ENCODE data around the gene TMEM63C. TPM values are rescaled to one million over a fixed set of nuclear protein-coding genes. Genes with fewer than 3 reads are reported as not detected.

The TMEM63C gene
- total RNA-seq, 4 donors from 2014 or later: 0.08 to 0.13 (median 0.10) TPM; not detected in 1

DNA sequence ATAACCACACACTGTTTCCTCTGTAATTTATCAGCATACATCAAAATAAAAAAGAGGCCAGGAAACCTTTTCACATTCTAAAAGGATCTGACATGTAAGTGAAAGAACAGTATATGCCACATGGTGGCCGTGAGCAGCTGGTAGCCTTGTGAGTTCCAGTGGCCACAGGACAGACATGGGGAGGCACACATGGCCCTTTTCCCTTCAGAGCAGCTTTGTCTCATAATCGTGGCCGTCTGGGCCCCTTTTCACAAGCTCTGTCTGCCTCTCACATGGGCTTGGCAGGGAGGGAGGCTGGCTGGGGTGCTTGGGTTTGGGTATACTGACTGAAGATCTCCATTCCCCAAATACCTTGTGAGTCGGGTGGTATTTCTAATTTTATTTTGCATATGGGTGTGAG is 38.5 kb upstream of the TMEM63C start:
- H3K27ac ChIP-seq: no peak overlapping the region
- no peaks in the 10 kb centered on the region for H3K9me3 ChIP-seq
- no peak for TF ChIP-seq POLR2A (IDR thresholded peaks at IDR 0.05)
- no peak for TF ChIP-seq EP300 (IDR thresholded peaks at IDR 0.05)
- TF ChIP-seq, protein P1, sequence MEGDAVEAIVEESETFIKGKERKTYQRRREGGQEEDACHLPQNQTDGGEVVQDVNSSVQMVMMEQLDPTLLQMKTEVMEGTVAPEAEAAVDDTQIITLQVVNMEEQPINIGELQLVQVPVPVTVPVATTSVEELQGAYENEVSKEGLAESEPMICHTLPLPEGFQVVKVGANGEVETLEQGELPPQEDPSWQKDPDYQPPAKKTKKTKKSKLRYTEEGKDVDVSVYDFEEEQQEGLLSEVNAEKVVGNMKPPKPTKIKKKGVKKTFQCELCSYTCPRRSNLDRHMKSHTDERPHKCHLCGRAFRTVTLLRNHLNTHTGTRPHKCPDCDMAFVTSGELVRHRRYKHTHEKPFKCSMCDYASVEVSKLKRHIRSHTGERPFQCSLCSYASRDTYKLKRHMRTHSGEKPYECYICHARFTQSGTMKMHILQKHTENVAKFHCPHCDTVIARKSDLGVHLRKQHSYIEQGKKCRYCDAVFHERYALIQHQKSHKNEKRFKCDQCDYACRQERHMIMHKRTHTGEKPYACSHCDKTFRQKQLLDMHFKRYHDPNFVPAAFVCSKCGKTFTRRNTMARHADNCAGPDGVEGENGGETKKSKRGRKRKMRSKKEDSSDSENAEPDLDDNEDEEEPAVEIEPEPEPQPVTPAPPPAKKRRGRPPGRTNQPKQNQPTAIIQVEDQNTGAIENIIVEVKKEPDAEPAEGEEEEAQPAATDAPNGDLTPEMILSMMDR (IDR thresholded peaks at IDR 0.05): no peak
- TF ChIP-seq POLR2AphosphoS5 (IDR thresholded peaks at IDR 0.05): no peak
- H3K4me3 ChIP-seq: no peak overlapping the region
- H3K36me3 ChIP-seq: no peaks in the 10 kb centered on the region
- peaks cover 100% of the 10 kb centered on the region for H3K27me3 ChIP-seq
- no peak for ATAC-seq
- WGBS, 2 donors (ENCODE audit: low coverage in 1 of 2): 0 to 6% methylated on average over 2 to 3 of the region's 4 CpGs
- H3K4me1 ChIP-seq: peaks cover 0 to 31% (median 14%) of the 10 kb centered on the region in 3 donors

DNA sequence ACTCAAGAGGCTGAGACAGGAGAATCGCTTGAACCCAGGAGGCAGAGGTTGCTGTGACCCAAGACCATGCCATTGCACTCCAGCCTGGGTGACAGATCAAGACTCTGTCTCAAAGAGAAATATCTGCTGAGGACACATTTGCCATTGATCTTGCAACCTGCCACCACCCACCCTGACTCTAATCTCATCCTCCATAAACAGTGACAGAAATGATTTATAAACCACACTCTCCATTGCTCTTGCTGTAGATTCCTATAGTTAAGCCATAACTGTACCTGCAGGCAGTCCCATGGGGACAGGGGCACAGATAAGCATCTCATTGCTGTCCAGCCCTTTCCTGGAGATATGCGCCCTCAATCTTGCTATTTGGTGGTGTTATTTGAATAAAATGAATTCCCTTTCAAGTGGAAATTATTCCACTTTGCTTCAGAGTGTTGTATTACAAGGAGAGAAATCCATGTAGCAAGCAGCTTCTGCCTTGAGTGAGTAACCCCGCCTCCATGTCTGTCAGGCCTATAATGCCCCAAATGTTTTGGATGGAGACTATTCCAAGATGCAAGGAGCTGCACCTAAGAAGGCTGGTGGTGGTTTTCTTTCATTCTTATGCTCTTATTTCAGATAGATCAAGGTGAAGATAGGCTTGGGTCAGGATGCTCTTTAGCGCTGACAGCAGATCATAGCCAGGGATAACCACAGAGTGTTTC is 37.0 kb upstream of the TMEM63C start:
- H3K27me3 ChIP-seq: peaks cover 88% of the 10 kb centered on the region
- no peaks in the 10 kb centered on the region for H3K36me3 ChIP-seq
- no peaks in the 10 kb centered on the region for H3K9me3 ChIP-seq
- TF ChIP-seq POLR2A (IDR thresholded peaks at IDR 0.05): no peak
- no peak for TF ChIP-seq POLR2AphosphoS5 (IDR thresholded peaks at IDR 0.05)
- TF ChIP-seq EP300 (IDR thresholded peaks at IDR 0.05): no peak
- TF ChIP-seq, protein P1 (IDR thresholded peaks at IDR 0.05): no peak
- 60 to 66% methylated on average over 3 of the region's 4 CpGs for WGBS, 2 donors (ENCODE audit: low coverage in 1 of 2)
- no peak overlapping the region for H3K27ac ChIP-seq
- no peak overlapping the region for H3K4me3 ChIP-seq
- H3K4me1 ChIP-seq: peaks cover 0 to 26% (median 14%) of the 10 kb centered on the region in 3 donors
- no peak for ATAC-seq

DNA sequence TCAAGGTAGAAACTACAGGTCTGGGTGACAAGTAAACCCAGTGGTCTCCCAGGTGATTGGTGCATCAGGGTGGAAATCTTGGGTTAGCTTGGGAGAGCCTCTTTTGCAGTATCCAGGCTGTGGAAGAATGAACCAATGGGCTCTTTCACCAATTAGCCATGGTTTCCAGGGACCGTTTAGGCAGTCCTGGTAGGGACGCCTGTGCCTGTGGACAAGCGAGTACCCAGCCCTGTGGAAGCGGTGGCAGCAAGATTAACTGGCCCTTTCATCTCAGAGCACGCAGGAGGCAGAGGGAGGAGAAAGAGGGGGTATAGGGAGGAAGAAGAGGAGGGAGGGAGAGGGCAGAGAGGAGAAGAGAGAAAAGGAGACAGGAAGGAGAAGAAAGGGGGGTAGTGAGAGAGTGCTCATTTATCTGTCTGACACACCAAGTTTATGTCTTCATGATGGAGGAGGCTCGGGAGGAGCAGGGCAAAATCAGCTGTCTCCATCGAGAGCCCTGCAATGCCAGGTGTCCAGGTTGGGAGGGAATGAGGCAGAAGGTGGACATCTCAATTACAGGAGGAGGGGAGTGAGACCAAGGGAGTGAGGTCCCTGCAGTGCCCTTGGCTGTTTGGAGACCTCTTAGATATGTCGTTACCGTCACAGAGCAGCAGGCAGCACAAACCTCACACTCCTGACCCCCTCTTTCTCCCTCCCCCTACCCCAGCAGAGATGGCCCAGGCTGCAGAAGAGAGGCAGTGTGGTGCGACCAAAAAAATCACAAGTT is 35.4 kb upstream of the TMEM63C start:
- Histone ChIP-seq H3K27ac (no peak overlapping the region), H3K9me3 (no peaks in the 10 kb centered on the region), H3K4me1 (peaks cover 0 to 10% (median 6%) of the 10 kb centered on the region in 3 donors), H3K36me3 (no peaks in the 10 kb centered on the region), H3K27me3 (peaks cover 72% of the 10 kb centered on the region), H3K4me3 (no peak overlapping the region)
- ATAC-seq: no peak
- TF ChIP-seq, protein P1 (IDR thresholded peaks at IDR 0.05): no peak
- TF ChIP-seq POLR2A (IDR thresholded peaks at IDR 0.05): no peak
- TF ChIP-seq POLR2AphosphoS5 (IDR thresholded peaks at IDR 0.05): no peak
- no peak for TF ChIP-seq EP300 (IDR thresholded peaks at IDR 0.05)
- 5 to 8% methylated on average over 8 to 9 of the region's 10 CpGs for WGBS, 2 donors (ENCODE audit: low coverage in 1 of 2)

DNA sequence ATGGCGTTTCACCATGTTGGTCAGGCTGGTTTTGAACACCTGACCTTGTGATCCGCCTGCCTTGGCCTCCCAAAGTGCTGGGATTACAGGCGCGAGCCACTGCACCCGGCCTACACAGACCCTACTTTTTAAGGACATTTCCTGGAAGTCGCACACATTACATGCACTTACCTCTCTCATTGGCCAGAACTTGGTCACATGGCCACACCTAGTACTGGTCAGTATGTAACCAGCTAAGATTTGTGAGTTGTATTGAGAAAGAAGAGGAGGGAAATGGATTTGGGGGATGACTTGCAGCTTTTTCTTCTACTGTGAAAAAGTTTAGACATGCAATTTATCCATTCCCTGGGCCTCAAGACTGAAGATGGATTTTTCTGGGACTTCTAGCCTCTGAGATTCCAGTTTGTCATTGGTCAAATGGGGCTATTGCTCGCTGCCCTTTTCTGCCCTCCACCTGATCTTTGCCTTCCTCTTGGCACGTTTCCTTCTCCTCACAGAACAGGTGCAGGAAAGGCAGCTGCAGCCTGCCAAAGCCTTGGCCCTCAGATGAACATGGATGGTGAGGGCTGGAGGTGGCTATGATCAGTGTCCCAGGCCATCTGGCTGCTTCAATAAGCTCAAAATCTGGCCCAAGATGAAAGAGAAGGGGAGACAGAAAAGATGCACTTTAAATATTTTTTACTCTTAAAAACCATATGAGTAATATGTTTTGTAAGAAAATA is 32.9 kb upstream of the TMEM63C start:
- H3K9me3 ChIP-seq: no peaks in the 10 kb centered on the region
- no peak overlapping the region for H3K4me3 ChIP-seq
- no peaks in the 10 kb centered on the region for H3K36me3 ChIP-seq
- H3K4me1 ChIP-seq: no peaks in the 10 kb centered on the region
- TF ChIP-seq POLR2AphosphoS5 (IDR thresholded peaks at IDR 0.05) (no peak), POLR2A (IDR thresholded peaks at IDR 0.05) (no peak), EP300 (IDR thresholded peaks at IDR 0.05) (no peak)
- TF ChIP-seq, protein P1 (IDR thresholded peaks at IDR 0.05): no peak
- no peak for ATAC-seq
- WGBS, 2 donors (ENCODE audit: low coverage in 1 of 2): 52 to 58% methylated on average over 3 to 8 of the region's 8 CpGs
- peaks cover 68% of the 10 kb centered on the region for H3K27me3 ChIP-seq
- H3K27ac ChIP-seq: no peak overlapping the region
